HepG2 (cell line): Measurements from ENCODE around the gene TRAK1. TPM values are rescaled to one million over a fixed set of nuclear protein-coding genes. Genes with fewer than 3 reads are reported as not detected.

Source experiments
- ATAC-seq: fragments of 200-7000 bp; cut with Tn5 transposase; 3 replicates; pipeline ENCODE4 v1.9.1; 2020; ENCODE audit warnings: mild to moderate bottlenecking, moderate library complexity
- Bru-seq: library from RNA; stranded (reverse); fragments of 400-500 nt; gene quantifications from one replicate; lab custom pipeline; 2021; lab: Mats Ljungman, UMichigan
- BruChase-seq, 2 experiments: library from RNA; stranded (reverse); fragments of 400-500 nt; gene quantifications; one replicate each; lab custom pipeline; 2021; lab: Mats Ljungman, UMichigan
- BruUV-seq: library from RNA; stranded (reverse); fragments of 400-500 nt; replicated peaks from 2 replicates; lab custom pipeline; 2021; lab: Mats Ljungman, UMichigan
- CTCF ChIA-PET: fragments of 300-600 bp; formaldehyde crosslinking; extraction: SDS; loops from one replicate; lab custom pipeline; 2021; ENCODE audit warnings: low total read pairs, inconsistent platforms, low intra/inter-chr PET ratio; lab: Yijun Ruan, JAX
- POLR2A ChIA-PET: fragments of 350-600 bp; sonication (Branson Sonifier 250); formaldehyde crosslinking; loops from one replicate; lab custom pipeline; 2020; ENCODE audit warnings: antibody characterized with exemption, inconsistent platforms; lab: Yijun Ruan, JAX
- DNase-seq: peaks from one replicate; pipeline ENCODE4 v3.0.0-alpha.2; 2015; ENCODE audit warnings: low spot score
- FAIRE-seq: peaks from 3 replicates; lab custom pipeline; 2011; peaks lifted over from hg19 to GRCh38; lab: Jason Lieb, UNC
- H2AFZ ChIP-seq: one replicate; pipeline ENCODE4 v1.6.1; 2011; ENCODE audit warnings: low read length, inconsistent platforms
- H3K27ac ChIP-seq: fragments of 300-600 bp; 3 replicates; pipeline ENCODE4 v1.8.0; 2011; ENCODE audit warnings: mixed run types, mild to moderate bottlenecking, mixed read lengths, low read length, inconsistent platforms; ENCODE audit not compliant: insufficient read depth; ENCODE audit errors: extremely low read length
- H3K27me3 ChIP-seq, 2 experiments: fragments of 200-600 bp in 1 of 2; 2 replicates in 1 of 2; 3 replicates in 1 of 2; pipeline versions ENCODE4 v1.6.0 to v1.8.0; 2011; ENCODE audit warnings: low read length in 2 of 2, mild to moderate bottlenecking in 2 of 2, moderate library complexity in 2 of 2, inconsistent platforms in 1 of 2; ENCODE audit not compliant: insufficient read depth in 2 of 2, control insufficient read depth in 1 of 2
- H3K36me3 ChIP-seq, 2 experiments: fragments of 200-600 bp in 1 of 2; replicated peaks in 1 of 2; 2 replicates in 1 of 2; 3 replicates in 1 of 2; pipeline versions ENCODE4 v1.5.1 to v1.8.0; 2011; ENCODE audit warnings: low read length in 2 of 2, inconsistent platforms in 1 of 2; ENCODE audit not compliant: insufficient read depth in 2 of 2, control insufficient read depth in 1 of 2
- H3K4me1 ChIP-seq: 2 replicates; pipeline ENCODE4 v1.5.1; 2012; ENCODE audit warnings: low read length, inconsistent platforms; ENCODE audit not compliant: insufficient read depth
- H3K4me2 ChIP-seq: 2 replicates; pipeline ENCODE4 v1.6.0; 2011; ENCODE audit warnings: low read depth, low read length, inconsistent platforms
- H3K4me3 ChIP-seq, 3 experiments: fragments of 200-600 bp in 1 of 3; sonication (generic), shearing (Covaris generic) in 1 of 3; replicated peaks in 1 of 3; 2 replicates each; pipeline ENCODE4 v1.5.1; 2011 to 2016; ENCODE audit warnings: low read length in 3 of 3, inconsistent platforms in 2 of 3, low read depth in 2 of 3, mild to moderate bottlenecking in 2 of 3, control low read depth in 1 of 3, mixed read lengths in 1 of 3; ENCODE audit not compliant: insufficient read depth in 1 of 3
- H3K79me2 ChIP-seq: one replicate; pipeline ENCODE4 v1.6.1; 2011; ENCODE audit warnings: low read length, inconsistent platforms; ENCODE audit not compliant: insufficient read depth
- H3K9ac ChIP-seq: 2 replicates; pipeline ENCODE4 v1.6.0; 2011; ENCODE audit warnings: mild to moderate bottlenecking, low read depth, low read length, inconsistent platforms; ENCODE audit not compliant: insufficient read depth
- H3K9me3 ChIP-seq: 2 replicates; pipeline ENCODE4 v1.5.1; 2012; ENCODE audit warnings: mild to moderate bottlenecking, low read length
- H4K20me1 ChIP-seq: 2 replicates; pipeline ENCODE4 v1.6.0; 2011; ENCODE audit warnings: inconsistent platforms, mild to moderate bottlenecking, low read length, moderate library complexity; ENCODE audit not compliant: insufficient read depth
- GTF3A ChIP-seq: sonication (generic); formaldehyde crosslinking; conservative IDR thresholded peaks from 2 replicates; pipeline ENCODE4 v1.4.0; 2020; ENCODE audit warnings: mild to moderate bottlenecking, missing genetic modification reagents
- PHB2 ChIP-seq: fragments of 450-650 bp; IDR thresholded peaks from 2 replicates; pipeline ENCODE4 v1.6.1; 2018; ENCODE audit not compliant: partially characterized antibody
- ZMAT5 ChIP-seq: sonication (generic); formaldehyde crosslinking; IDR thresholded peaks from 2 replicates; pipeline ENCODE4 v1.5.0; 2020; ENCODE audit warnings: mild to moderate bottlenecking, low read depth, missing genetic modification reagents, borderline replicate concordance
- WGBS: methylation state at CpG from one replicate; pipeline ENCODE4 v1.1.6; 2017; ENCODE audit warnings: low lambda C conversion rate; 5-methylcytosine and 5-hydroxymethylcytosine counted together
- in situ Hi-C: cut with HindIII; loops from 2 replicates; pipeline ENCODE4 v1.10.0; 2017; ENCODE audit warnings: low pct_unique_long_range_greater_than_20kb; ENCODE audit not compliant: extremely low pct_ligation_motif_present
- intact Hi-C: fragments of 100-400 bp; cut with micrococcal nuclease; formaldehyde crosslinking; loops from one replicate; pipeline ENCODE4 v1.10.0; 2022; ENCODE audit not compliant: unreplicated experiment
- long read RNA-seq, 2 experiments: library from RNA in 1 of 2; library from polyadenylated mRNA in 1 of 2; stranded (forward) in 1 of 2; unstranded in 1 of 2; transcript quantifications; one replicate each; pipeline ENCODE4 v2.0.0, GENCODE V29; 2019 to 2022
- polyA minus RNA-seq, 3 experiments: library from RNA; depleted of rRNA, polyadenylated mRNA; stranded (reverse); fragments of >200 nt; gene quantifications; 2 replicates each; pipeline ENCODE4 v1.2.3, GENCODE V29; 2011; ENCODE audit warnings: low replicate concordance in 1 of 3
- polyA plus RNA-seq, 8 experiments: library from polyadenylated mRNA; depleted of rRNA in 3 of 8; stranded (reverse) in 7 of 8; unstranded in 1 of 8; fragments of >200 nt; fragmentation: Illumina TruSeq in 4 of 8; extraction: Trizol in 4 of 8; gene quantifications; 2 replicates each; pipeline versions ENCODE4 v1.2.1 to v1.2.3, GENCODE V29; 2011 to 2016; ENCODE audit warnings: low read depth in 4 of 8, missing spikeins in 1 of 8, mixed read lengths in 1 of 8; ENCODE audit not compliant: insufficient read depth in 1 of 8
- total RNA-seq, 5 experiments: library from RNA; depleted of rRNA; stranded (reverse); fragments of >200 nt; fragmentation: Illumina TruSeq; extraction: Trizol; gene quantifications; 2 replicates each; pipeline ENCODE4 v1.2.3, GENCODE V29; 2016; ENCODE audit warnings: low read depth in 1 of 5

Gene TRAK1
- total RNA-seq (2016; rRNA removed; fragmentation: Illumina TruSeq; extraction: Trizol) = 20.5 and 22.8 TPM in 2 replicates
- 7.0 and 7.4 TPM in 2 replicates for total RNA-seq (2016; cell fraction: cytosol; rRNA removed; fragmentation: Illumina TruSeq; extraction: Trizol; ENCODE audit: low read depth)
- 18.0 and 21.4 TPM in 2 replicates for total RNA-seq (2016; cell fraction: insoluble cytoplasmic fraction; rRNA removed; fragmentation: Illumina TruSeq; extraction: Trizol)
- 20.7 and 21.5 TPM in 2 replicates for total RNA-seq (2016; cell fraction: membrane; rRNA removed; fragmentation: Illumina TruSeq; extraction: Trizol)
- total RNA-seq (2016; cell fraction: nucleus; rRNA removed; fragmentation: Illumina TruSeq; extraction: Trizol) = 26.3 and 30.0 TPM in 2 replicates
- polyA plus RNA-seq (2011; rRNA removed) = 40.8 and 46.6 TPM in 2 replicates
- 29.8 and 35.8 TPM in 2 replicates for polyA plus RNA-seq (2011; cell fraction: cytosol; rRNA removed)
- polyA plus RNA-seq (2011; cell fraction: nucleus; rRNA removed) = 63.9 and 75.8 TPM in 2 replicates
- 21.6 and 24.2 TPM in 2 replicates for polyA plus RNA-seq (2012)
- polyA plus RNA-seq (2016; cell fraction: cytosol; fragmentation: Illumina TruSeq; extraction: Trizol; ENCODE audit: low read depth) = 3.6 and 5.4 TPM in 2 replicates
- polyA plus RNA-seq (2016; cell fraction: insoluble cytoplasmic fraction; fragmentation: Illumina TruSeq; extraction: Trizol; ENCODE audit: low read depth) = 16.6 and 20.2 TPM in 2 replicates
- 11.6 and 12.7 TPM in 2 replicates for polyA plus RNA-seq (2016; cell fraction: membrane; fragmentation: Illumina TruSeq; extraction: Trizol; ENCODE audit: low read depth)
- polyA plus RNA-seq (2016; cell fraction: nucleus; fragmentation: Illumina TruSeq; extraction: Trizol; ENCODE audit: insufficient read depth, low read depth) = 39.7 and 45.7 TPM in 2 replicates
- polyA minus RNA-seq (2011; rRNA and poly(A)+ RNA removed; ENCODE audit: low replicate concordance) = 22.1 and 65.6 TPM in 2 replicates
- polyA minus RNA-seq (2011; cell fraction: cytosol; rRNA and poly(A)+ RNA removed) = 39.4 and 40.2 TPM in 2 replicates
- polyA minus RNA-seq (2011; cell fraction: nucleus; rRNA and poly(A)+ RNA removed) = 71.6 and 79.1 TPM in 2 replicates
- Bru-seq, nascent RNA = percentile 75 among the genes with signal in this experiment
- percentile 79 among the genes with signal in this experiment for BruChase-seq, experiment 1, labeled RNA remaining after a 6-hour chase
- percentile 75 among the genes with signal in this experiment for BruChase-seq, experiment 2, labeled RNA remaining after a 2-hour chase
- long read RNA-seq, experiment 1, full-length matches to known transcripts = 5 of 19 reads
- long read RNA-seq, experiment 1, partial matches to known transcripts = 2 of 19 reads
- long read RNA-seq, experiment 1, other reads (novel, unspliced or antisense) = 12 of 19 reads
- long read RNA-seq, experiment 2, full-length matches to known transcripts = 4 of 48 reads
- long read RNA-seq, experiment 2, partial matches to known transcripts = 22 of 48 reads
- long read RNA-seq, experiment 2, other reads (novel, unspliced or antisense) = 22 of 48 reads

GRCh38 chr3:42090973-42091731 is at the start of gene TRAK1:
Gene TRAK1, plus strand, starts transcription at chr3:42091357. Its CDS starts 113 bp downstream, at chr3:42091470.
- ChIA-PET POLR2A (no interaction called here), CTCF (no interaction called here)
- no peak for DNase-seq
- intact Hi-C loops = no loop called here
- no peaks in the 10 kb centered on the region for H3K4me1 ChIP-seq
- no peak within 1 kb of the TSS for H3K4me2 ChIP-seq
- WGBS = 94% methylated on average over 14 of the region's 14 CpGs
- H4K20me1 ChIP-seq = no peaks in the 10 kb centered on the region
- no TSS peak for BruUV-seq
- in situ Hi-C loops = no loop called here
- no peak within 1 kb of the TSS for H3K4me3 ChIP-seq
- no peak for TF ChIP-seq PHB2
- TF ChIP-seq GTF3A (CRISPR knock-in tag) = no peak
- TF ChIP-seq ZMAT5 = no peak
- FAIRE-seq = no peak
- H3K27me3 ChIP-seq = no peaks in the 10 kb centered on the region
- H3K9me3 ChIP-seq = peaks cover 6% of the 10 kb centered on the region; the same call in 1 of the 2 replicates
- no peak within 1 kb of the TSS for H2AFZ ChIP-seq
- no peak within 1 kb of the TSS for H3K27ac ChIP-seq
- no peak within 1 kb of the TSS for H3K9ac ChIP-seq
- ATAC-seq = no peak
- peaks cover 24 to 55% of the 10 kb centered on the region in 2 experiments; a peak in 4 of 5 replicates for H3K36me3 ChIP-seq
- no peaks in the 10 kb centered on the region for H3K79me2 ChIP-seq
